ENCODE results near the gene MAP4K2.
A peak's percentile ranks its signal among the peaks of the same experiment; 100 is the strongest.

MAP4K2 gene

GRCh38 chr11:64767344-64768299, 35.4 kb downstream of the MAP4K2 start:
- ATAC-seq, result peak; percentile 36 to 53

DNA sequence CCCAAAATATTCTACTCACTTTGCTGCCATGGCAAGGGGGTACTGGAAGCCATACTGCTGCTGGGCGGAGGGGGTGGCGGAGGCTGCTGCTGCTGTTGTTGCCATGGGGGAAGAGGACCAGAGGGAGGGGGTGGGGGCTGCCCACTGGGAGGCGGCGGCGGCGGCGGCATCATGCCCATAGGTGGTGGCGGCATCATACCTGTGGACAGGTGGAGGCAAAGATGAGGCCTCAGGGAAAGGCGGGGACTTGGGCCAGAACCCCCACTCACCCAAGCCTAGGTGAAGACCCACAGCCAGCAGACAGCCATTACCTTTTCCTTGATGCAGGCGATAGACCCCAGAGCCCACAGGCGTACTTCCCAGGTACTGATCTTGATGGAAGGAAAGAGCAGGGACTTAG, 36.1 kb downstream of the MAP4K2 start:
- ATAC-seq, result no peak

- no peak for ATAC-seq
Observed at GRCh38 chr11:64765851-64766665, 37.0 kb downstream of the MAP4K2 start.

DNA sequence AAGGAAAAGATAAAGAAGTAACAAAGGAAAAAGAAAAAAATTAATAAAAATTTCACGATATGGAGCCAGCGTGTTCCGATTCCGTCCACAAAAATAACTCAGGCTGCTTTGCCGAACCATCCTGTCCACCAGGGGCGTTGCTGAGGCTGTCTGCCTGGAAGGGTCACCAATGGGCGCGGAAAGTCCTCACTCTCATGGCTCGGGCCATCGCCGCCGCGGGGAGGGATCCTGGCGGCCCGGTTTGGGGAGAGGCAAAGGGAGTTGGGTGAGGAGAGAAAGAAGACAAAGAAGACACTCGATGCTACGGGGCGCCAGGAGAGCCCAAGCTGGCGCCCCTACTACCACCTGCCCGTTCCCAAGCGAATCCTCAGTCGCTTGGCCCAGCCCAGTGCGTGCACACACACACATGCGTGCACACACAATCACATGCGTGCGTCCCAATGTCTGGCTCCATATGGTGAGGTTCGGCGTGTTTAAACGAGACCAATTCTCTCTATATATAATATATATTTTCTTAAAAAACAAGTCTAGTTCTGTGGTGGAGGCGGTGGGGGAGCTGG, 37.6 kb downstream of the MAP4K2 start:
- no peak for ATAC-seq

DNA sequence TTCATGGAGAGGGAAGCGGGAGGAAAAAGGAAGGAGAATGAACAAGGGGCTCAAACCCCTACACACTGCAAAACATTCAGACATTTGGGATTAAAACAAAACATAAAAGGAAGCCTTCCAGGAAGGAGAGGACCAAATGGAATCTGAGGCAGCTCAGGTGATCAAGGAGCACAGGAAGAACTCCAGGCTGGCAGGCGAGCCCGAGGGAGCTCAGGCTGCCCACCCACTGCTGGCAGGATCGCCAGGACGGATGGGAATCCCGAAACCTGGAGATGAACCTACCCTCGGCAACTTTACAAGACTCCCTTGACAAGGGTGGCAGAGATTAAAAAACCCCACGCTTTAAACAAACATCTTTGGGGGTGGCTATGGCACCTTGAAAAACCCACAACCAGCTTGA, 38.3 kb downstream of the MAP4K2 start:
- ATAC-seq, result no peak

GRCh38 chr11:64764040-64764611, 38.9 kb downstream of the MAP4K2 start:
- ATAC-seq, result peak; percentile 33 to 36

GRCh38 chr11:64763526-64764039, 39.4 kb downstream of the MAP4K2 start:
- no peak for ATAC-seq

GRCh38 chr11:64762674-64763525, 40.1 kb downstream of the MAP4K2 start:
- peak; percentile 18 to 22 for ATAC-seq

GRCh38 chr11:64762277-64762673, 40.7 kb downstream of the MAP4K2 start:
- no peak for ATAC-seq

GRCh38 chr11:64760759-64761420, 42.1 kb downstream of the MAP4K2 start:
- ATAC-seq, result no peak

DNA sequence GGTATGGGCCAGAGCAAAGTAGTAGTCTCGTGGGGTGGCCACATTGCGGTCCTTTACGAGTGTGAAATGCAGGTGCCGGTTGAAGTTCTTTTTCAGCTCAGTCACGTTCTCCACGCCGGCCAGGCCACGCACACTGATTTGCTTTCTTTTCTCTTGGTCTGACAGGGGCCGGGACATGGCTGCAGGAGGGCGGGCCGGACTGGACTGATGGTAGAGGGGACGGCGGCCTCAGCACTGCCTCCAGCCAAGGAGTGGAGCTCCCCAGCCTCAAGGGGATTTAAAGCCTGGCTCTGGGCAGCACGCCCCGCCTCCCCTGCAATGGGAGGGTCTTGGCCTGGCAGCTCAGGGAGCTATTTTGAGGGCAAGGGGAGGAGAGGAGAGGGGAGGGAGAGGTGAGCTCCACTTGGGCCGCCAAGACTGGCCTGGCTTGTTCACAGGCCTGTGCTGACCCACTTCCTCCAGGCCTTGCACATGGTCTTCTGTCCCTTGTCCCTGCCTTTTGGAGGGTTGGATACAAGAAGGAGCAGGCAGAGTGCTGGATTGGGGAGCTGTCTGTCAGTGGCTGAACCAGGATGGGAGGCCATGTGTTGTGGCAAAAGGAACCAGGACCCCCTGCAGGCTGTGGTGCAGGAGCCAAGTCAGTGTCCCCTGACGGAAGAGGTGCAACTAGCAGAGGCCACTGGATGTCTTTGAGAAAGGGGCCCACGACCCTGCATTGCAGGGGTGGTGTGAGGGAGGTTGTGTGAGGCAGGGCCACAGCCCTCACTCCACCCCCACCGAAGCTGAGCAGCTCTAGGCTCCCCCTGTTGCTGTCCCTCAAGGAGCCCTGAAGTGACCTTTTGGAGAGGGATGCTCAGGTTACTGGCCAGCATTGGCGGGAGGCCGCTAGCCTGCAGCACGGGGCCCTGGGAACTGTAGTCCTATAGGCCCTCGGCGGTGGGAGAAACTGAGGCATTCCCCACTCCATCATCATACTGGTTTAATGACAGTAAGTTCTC, 43.0 kb downstream of the MAP4K2 start, which contains the start of gene PYGM:
PYGM (minus strand) TSS at position 253 of the 998 bp plus-strand sequence; CDS start at position 177, 76 bp downstream.
- no peak for ATAC-seq

- no peak for ATAC-seq
Observed at GRCh38 chr11:64759131-64759721, 43.8 kb downstream of the MAP4K2 start.

DNA sequence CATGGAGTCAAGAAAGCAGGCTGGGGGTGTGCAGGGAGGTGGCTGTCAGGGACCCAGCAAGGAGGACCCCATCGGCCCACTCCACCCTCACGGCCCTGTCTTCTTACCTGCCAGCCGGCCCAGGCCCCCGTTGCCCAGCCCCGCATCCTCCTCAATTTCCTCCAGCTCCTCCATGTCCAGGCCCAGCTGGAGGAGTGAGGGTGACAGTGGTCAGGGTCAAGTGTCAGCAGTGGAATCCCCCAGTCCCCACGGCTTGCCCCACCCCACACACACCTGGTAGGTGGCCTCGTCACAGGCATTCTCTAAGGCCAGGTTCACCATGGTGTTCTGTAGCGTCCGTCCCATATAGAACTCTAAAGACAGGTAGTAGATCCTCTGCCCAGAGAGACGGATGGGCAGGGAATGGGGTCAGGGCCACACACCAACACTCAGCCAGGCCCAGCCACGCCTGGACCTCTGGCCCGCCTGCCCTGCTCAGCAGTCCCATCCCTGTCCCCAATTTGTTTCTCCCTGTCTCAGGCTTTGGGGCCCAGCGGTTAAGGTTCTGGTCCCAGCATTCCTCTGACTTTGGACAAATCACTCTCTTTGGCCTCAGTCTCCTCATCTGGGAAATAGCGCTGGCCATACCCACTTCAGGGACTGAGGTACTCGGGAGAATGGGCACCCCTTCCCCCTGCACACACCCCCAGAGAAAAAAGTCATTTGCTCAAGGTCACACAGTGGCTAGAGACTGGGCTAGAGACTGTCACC, 44.5 kb downstream of the MAP4K2 start:
- ATAC-seq, result no peak

GRCh38 chr11:64757549-64758329, 45.3 kb downstream of the MAP4K2 start:
- ATAC-seq, result no peak

DNA sequence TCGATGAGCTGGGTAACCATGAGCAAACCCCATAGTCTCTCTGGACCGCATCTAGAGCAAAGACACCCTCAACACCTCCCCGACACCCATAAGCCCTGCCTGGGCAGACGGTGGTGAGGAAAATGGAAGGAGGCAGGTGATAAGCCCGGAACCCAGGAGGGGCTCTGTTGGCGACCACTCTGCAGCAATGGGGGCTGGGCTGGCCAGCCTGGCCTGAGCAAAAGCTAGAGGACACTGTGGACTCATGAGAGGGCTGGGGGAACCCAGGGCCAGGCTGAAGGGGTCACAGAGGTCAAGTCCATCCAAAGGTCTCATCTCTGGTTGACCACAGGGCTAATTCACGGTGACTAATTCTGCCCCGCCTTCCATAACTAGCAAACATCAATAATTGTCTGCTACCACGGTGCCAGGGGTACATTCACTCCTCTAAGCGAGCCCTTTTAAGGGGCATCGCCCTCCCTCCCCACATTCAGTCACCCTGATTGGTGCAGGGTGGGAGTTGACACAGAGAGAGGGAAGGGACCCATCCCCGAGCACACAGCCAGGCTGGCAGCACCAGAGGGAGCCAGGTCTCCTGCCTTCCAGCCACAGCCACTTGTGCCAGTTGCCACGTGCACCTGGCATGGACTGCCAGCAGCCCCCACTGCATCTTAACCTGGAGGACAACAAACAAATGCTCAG, 47.2 kb downstream of the MAP4K2 start:
- no peak for ATAC-seq

DNA sequence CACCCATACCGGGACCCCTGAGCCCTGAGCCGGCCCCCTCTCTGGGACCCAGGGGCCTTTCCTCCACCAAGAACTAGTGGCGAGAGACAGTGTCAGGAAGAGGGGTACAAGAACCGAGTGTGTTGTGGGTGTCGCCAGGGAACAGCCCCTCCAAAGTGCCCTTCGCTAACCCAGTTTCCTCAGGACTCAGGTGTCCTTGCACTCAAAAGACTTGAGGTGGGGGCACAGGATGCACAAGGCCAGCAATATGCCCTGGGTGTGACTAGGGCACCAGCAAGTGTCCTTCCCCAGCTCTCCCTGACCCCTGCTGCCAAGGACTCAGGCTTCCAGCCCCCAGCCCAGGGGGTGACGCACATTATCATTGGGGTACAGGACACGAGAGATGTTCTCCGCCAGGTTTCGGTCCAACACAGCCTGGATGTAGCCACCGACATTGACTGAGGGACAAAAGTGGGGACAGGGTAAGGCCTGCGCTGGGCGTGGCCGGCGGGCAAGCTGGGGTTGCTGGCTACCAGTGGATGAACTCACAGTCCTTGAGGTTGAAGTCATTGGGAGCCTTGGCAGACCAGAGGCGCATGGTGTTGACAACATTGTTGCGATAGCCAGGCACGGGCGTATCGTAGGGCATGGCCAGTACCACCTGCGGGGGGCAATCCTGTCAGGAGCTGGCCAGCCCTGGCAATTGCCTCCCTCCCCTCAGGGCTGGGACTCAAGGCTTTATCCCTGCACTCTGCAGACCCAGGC, 47.9 kb downstream of the MAP4K2 start:
- ATAC-seq, result no peak

All from activated CD4-positive, CD25-positive, alpha-beta regulatory T cell treated with anti-CD3 and anti-CD28 coated beads, Interleukin-2, amount 50 U/mL, for 24 hours (primary cell).